ENCODE measurements around the gene SLC5A6.
A peak's percentile ranks its signal among the peaks of the same experiment; 100 is the strongest.

SLC5A6 gene

GRCh38 chr2:27255660-27256059 lies 43.6 kb upstream of the SLC5A6 start:
- no peak for TF ChIP-seq RAD21 (IDR thresholded peaks at IDR 0.05; ENCODE audit: low read depth)
- no peak for TF ChIP-seq MAX (IDR thresholded peaks at IDR 0.05)
- TF ChIP-seq TCF12 (IDR thresholded peaks at IDR 0.05; ENCODE audit: low read depth), result no peak
- no peak for TF ChIP-seq USF1 (IDR thresholded peaks at IDR 0.05)
- no peak for TF ChIP-seq TAF1 (IDR thresholded peaks at IDR 0.05; ENCODE audit: low read depth)
- no peak for TF ChIP-seq NFIC (IDR thresholded peaks at IDR 0.05)
- no peak for TF ChIP-seq CREB1 (IDR thresholded peaks at IDR 0.05; ENCODE audit: low read depth)

- TF ChIP-seq YY1 (IDR thresholded peaks at IDR 0.05; ENCODE audit: low read depth) (no peak), TCF12 (IDR thresholded peaks at IDR 0.05; ENCODE audit: low read depth) (no peak), EP300 (IDR thresholded peaks at IDR 0.05; ENCODE audit: borderline replicate concordance) (no peak), EGR1 (IDR thresholded peaks at IDR 0.05) (no peak), CREB1 (IDR thresholded peaks at IDR 0.05; ENCODE audit: low read depth) (no peak), NFIC (IDR thresholded peaks at IDR 0.05) (no peak), ZBTB7A (IDR thresholded peaks at IDR 0.05; ENCODE audit: low read depth) (no peak), MAX (IDR thresholded peaks at IDR 0.05) (no peak), CEBPB (IDR thresholded peaks at IDR 0.05) (no peak)
Measured at GRCh38 chr2:27255187-27255586, 43.1 kb upstream of the SLC5A6 start.

- TF ChIP-seq EP300 (IDR thresholded peaks at IDR 0.05; ENCODE audit: borderline replicate concordance) (no peak), REST (IDR thresholded peaks at IDR 0.05; ENCODE audit: low read depth) (no peak)
Measured at GRCh38 chr2:27251766-27252165, 39.7 kb upstream of the SLC5A6 start.

- no peak for TF ChIP-seq EGR1 (IDR thresholded peaks at IDR 0.05)
- no peak for TF ChIP-seq ZBTB7A (IDR thresholded peaks at IDR 0.05; ENCODE audit: low read depth)
- TF ChIP-seq TAF1 (IDR thresholded peaks at IDR 0.05; ENCODE audit: low read depth), result no peak
- TF ChIP-seq FOXM1 (IDR thresholded peaks at IDR 0.05; ENCODE audit: borderline replicate concordance, low read depth), result no peak
- TF ChIP-seq RAD21 (IDR thresholded peaks at IDR 0.05; ENCODE audit: low read depth), result no peak
- no peak for TF ChIP-seq NFIC (IDR thresholded peaks at IDR 0.05)
- no peak for TF ChIP-seq EP300 (IDR thresholded peaks at IDR 0.05; ENCODE audit: borderline replicate concordance)
- TF ChIP-seq CEBPB (IDR thresholded peaks at IDR 0.05), result no peak
- TF ChIP-seq REST (IDR thresholded peaks at IDR 0.05; ENCODE audit: low read depth), result no peak
- no peak for TF ChIP-seq TCF12 (IDR thresholded peaks at IDR 0.05; ENCODE audit: low read depth)
- TF ChIP-seq MAX (IDR thresholded peaks at IDR 0.05), result no peak
Measured at GRCh38 chr2:27250652-27251379, 38.7 kb upstream of the SLC5A6 start.

- TF ChIP-seq ZBTB7A (IDR thresholded peaks at IDR 0.05; ENCODE audit: low read depth) (no peak), RAD21 (IDR thresholded peaks at IDR 0.05; ENCODE audit: low read depth) (peak; percentile 82), CEBPB (IDR thresholded peaks at IDR 0.05) (no peak), USF1 (IDR thresholded peaks at IDR 0.05) (no peak)
Measured at GRCh38 chr2:27249891-27250651, 38.0 kb upstream of the SLC5A6 start.

- no peak for TF ChIP-seq MAX (IDR thresholded peaks at IDR 0.05)
- no peak for TF ChIP-seq RAD21 (IDR thresholded peaks at IDR 0.05; ENCODE audit: low read depth)
- no peak for TF ChIP-seq EP300 (IDR thresholded peaks at IDR 0.05; ENCODE audit: borderline replicate concordance)
- no peak for TF ChIP-seq YY1 (IDR thresholded peaks at IDR 0.05; ENCODE audit: low read depth)
- no peak for TF ChIP-seq FOXM1 (IDR thresholded peaks at IDR 0.05; ENCODE audit: borderline replicate concordance, low read depth)
- no peak for TF ChIP-seq TEAD4 (IDR thresholded peaks at IDR 0.05)
- TF ChIP-seq REST (IDR thresholded peaks at IDR 0.05; ENCODE audit: low read depth), result no peak
- no peak for TF ChIP-seq EGR1 (IDR thresholded peaks at IDR 0.05)
- TF ChIP-seq CEBPB (IDR thresholded peaks at IDR 0.05), result no peak
- no peak for TF ChIP-seq ZBTB7A (IDR thresholded peaks at IDR 0.05; ENCODE audit: low read depth)
- TF ChIP-seq TCF12 (IDR thresholded peaks at IDR 0.05; ENCODE audit: low read depth), result no peak
- no peak for TF ChIP-seq TAF1 (IDR thresholded peaks at IDR 0.05; ENCODE audit: low read depth)
- TF ChIP-seq CREB1 (IDR thresholded peaks at IDR 0.05; ENCODE audit: low read depth), result no peak
- TF ChIP-seq USF1 (IDR thresholded peaks at IDR 0.05), result no peak
- no peak for TF ChIP-seq NFIC (IDR thresholded peaks at IDR 0.05)
Measured at GRCh38 chr2:27249159-27249890, 37.3 kb upstream of the SLC5A6 start.

Data from Ishikawa (cell line).